NCI-H526 treated with DMSO at 0.1 percent for 48 hours (cell line): Measurements from ENCODE around the gene RASL12.
"Not testable (repeated sequence)": the region's sequence is repeated elsewhere in the genome, so short reads cannot be mapped to it uniquely, and the experiment has no call there.

Source experiments
- DNase-seq: peaks from one replicate; lab custom pipeline; 2025; lab: John Stamatoyannopoulos, UW

Gene RASL12

DNA sequence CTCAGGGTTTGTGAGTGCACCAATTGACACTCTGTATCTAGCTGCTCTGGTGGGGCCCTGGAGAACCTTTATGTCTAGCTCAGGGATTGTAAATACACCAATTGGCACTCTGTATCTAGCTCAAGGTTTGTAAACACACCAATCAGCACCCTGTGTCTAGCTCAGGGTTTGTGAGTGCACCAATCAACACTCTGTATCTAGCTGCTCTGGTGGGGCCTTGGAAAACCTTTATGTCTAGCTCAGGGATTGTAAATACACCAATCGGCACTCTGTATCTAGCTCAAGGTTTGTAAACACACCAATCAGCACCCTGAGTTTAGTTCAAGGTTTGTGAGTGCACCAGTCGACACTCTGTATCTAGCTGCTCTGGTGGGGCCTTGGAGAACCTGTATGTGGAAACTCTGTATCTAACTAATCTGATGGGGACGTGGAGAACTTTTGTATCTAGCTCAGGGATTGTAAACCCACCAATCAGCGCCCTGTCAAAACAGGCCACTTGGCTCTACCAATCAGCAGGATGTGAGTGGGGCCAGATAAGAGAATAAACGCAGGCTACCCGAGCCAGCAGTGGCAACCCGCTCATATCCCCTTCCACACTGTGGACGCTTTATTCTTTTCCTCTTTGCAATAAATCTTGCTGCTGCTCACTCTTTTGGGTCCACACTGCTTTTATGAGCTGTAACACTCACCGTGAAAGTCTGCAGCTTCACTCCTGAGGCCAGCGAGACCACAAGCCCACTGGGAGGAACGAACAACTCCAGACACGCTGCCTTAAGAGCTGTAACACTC is 8.0 kb upstream of the RASL12 start:
- not testable (repeated sequence) for DNase-seq

GRCh38 chr15:65074946-65075345 is 7.2 kb upstream of the RASL12 start:
- DNase-seq, result not testable (repeated sequence)

DNA sequence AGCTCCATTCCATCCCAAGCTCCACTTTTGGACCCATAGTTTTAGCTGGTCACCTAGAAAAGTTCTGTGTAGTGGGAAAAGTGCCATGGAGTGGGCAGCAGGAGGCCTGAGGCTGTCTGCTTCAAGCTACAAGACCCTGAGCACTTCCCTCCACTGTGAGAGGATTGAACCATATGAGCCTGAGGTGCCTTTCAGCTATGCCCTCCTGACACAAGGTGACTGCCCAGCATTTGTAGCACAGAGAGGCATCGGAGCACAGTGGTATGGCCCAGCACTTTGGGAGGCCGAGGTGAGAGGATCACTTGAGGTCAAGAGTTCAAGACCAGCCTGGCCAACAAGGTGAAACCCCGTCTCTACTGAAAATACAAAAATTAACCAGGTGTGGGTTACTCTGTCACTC is 4.8 kb upstream of the RASL12 start:
- DNase-seq, result no peak

GRCh38 chr15:65072027-65072426 is 4.2 kb upstream of the RASL12 start:
- no peak for DNase-seq

- DNase-seq, result no peak
Observed at GRCh38 chr15:65071381-65071811, 3.6 kb upstream of the RASL12 start.

- no peak for DNase-seq
Observed at GRCh38 chr15:65069779-65070546, 2.2 kb upstream of the RASL12 start.

- no peak for DNase-seq
Observed at GRCh38 chr15:65069179-65069578, 1.4 kb upstream of the RASL12 start.

DNA sequence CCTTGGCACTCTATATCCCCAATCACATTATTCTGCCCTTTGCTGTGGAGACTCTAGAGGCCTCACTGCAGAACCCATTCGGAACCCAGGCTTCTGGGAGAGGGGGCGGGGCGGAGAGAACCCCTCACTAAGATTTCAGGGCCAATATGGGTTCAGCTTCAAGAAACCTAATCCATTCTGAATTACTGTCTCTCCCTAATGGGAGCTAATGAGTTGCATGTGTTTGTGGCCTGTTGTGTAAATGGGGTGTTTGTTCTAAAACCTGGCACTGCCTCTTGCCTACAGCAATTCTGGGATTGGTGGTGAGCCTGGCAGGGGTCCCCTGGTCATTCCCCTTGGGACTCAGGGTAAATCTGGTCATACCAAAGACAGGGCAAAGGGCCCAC is 605 bp upstream of the RASL12 start:
- no peak for DNase-seq

- no peak for DNase-seq
Observed at GRCh38 chr15:65067317-65067644, 510 bp downstream of the RASL12 start.

- DNase-seq, result no peak
Observed at GRCh38 chr15:65066635-65067316, 1.0 kb downstream of the RASL12 start.

GRCh38 chr15:65066001-65066634 is 1.7 kb downstream of the RASL12 start:
- no peak for DNase-seq

DNA sequence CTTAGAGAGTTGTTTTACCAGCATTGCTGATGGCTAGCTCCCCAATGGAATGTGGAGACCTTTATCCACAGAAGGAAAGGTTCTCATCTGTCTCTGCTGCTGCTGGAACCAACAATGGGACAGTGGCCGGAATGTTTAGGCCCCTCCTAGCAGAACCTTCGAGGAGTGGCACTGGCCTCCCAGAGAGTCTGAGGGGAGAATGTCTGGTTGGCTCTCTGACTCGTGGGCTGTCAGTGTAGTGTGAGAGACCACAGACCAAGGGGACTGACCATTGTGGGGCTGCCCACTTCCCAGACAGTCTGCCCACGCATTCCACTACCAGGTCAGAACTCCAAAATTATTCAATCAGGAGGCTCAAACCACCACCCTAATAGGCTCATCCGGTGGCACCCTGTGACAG is 5.1 kb downstream of the RASL12 start:
- DNase-seq, result no peak

DNA sequence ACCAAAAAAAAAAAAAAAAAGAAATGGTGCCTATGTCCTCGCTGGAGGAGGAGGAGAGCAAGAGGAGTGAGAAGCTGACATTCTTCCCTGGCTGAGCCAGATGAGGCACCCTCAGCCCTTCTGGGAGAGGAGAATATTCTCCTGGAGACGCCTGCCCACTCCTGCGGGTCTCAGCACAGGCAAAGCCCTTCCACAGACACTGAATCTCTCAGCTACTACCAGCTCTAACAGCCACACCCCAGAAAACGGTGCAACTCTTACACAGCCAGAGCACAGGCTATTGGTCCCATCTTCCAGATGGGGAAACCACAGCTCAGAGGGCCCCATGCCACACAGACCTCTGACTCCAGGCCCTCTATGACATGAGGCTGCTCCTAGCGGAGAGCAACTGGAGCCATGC is 5.7 kb downstream of the RASL12 start:
- DNase-seq, result no peak

DNA sequence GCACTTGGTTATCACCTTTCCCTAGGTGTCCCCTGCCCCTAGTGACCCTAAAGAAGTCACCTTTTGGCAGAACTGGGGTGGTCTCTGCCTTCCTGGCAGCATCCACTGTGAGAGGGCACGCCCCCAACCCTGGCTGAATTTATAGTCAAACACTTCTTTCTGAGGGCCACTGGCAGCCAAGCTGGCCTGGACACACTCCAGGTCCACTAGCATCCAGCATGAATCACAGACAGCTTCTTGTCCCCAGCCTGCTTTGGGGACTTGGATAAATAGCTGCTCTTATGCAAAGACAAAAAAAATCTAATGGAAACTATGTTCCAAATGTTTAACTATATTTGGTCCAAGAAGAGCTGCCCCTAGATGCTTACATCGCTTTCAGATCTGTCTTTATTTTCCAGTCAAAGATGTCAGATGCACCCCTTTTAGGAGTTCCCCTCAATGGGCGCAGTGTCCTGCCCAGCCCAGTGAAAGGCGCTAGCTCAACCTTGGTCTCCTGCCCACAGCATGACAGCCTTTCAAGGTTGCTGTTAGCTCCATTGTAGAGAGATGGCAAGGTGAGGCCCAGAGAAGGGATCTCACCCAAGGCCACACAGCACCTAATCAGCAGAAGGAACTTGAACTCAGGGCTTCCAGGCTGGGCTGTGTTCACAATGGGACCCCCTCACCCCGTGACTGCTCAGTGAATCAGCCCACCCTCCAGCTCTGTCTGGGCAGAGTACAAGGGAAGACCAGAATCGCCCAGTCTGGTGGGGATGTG is 7.0 kb downstream of the RASL12 start:
- no peak for DNase-seq

GRCh38 chr15:65059931-65060596 is 7.7 kb downstream of the RASL12 start:
- DNase-seq, result no peak

DNA sequence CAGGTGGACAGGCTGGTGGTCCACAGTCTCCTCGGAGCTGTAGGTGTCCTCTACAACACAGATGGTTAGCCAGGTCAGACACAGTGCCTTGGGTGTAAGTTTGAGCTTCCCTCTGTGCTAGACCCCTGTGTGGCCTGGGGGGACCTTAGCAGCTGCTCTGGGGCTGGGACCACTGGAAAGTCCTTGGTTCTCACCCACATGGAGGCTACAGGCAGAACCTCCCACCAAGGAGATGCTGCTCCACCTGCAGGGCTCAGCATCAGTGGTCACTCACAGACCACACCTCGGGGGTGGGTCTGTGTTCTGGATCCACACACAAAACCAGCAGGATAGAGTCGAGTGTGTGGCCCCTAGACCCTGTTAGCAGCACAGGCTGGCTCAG is 8.4 kb downstream of the RASL12 start:
- no peak for DNase-seq

- no peak for DNase-seq
Observed at GRCh38 chr15:65058394-65059368, 9.1 kb downstream of the RASL12 start.

DNA sequence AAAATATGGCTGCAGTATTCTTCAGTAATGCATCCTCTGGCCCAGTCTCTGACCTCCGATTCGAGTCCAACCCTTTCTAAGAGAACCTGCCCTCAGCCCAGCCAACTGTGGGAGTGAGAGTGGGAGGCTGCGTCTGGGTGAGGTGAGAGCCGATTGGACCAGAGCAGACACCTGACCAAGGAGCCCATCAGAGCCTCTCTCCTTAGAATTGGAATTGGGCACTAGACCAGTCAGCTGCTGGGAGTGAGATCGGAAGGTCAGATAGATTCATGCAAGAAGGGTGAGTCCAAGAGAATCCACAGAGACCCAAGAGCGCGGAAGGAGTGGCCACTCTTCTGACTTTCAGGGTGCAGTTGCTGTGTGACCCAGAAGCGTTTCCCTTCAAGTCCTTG is 10.2 kb downstream of the RASL12 start:
- no peak for DNase-seq

GRCh38 chr15:65056868-65057548 is 10.8 kb downstream of the RASL12 start:
- no peak for DNase-seq
